HepG2 (cell line): ENCODE results near the gene DNAJB11. TPM values are rescaled to one million over a fixed set of nuclear protein-coding genes. Genes with fewer than 3 reads are reported as not detected.
A peak's percentile ranks its signal among the peaks of the same experiment; 100 is the strongest.

Experiments used
- ATAC-seq: fragments of 200-7000 bp; cut with Tn5 transposase; 3 replicates; pipeline ENCODE4 v1.9.1; 2020; ENCODE audit warnings: mild to moderate bottlenecking, moderate library complexity
- BruUV-seq: library from RNA; stranded (reverse); fragments of 400-500 nt; replicated peaks from 2 replicates; lab custom pipeline; 2021; lab: Mats Ljungman, UMichigan
- CTCF ChIA-PET: fragments of 300-600 bp; formaldehyde crosslinking; extraction: SDS; loops from one replicate; lab custom pipeline; 2021; ENCODE audit warnings: low total read pairs, inconsistent platforms, low intra/inter-chr PET ratio; lab: Yijun Ruan, JAX
- POLR2A ChIA-PET: fragments of 350-600 bp; sonication (Branson Sonifier 250); formaldehyde crosslinking; loops from one replicate; lab custom pipeline; 2020; ENCODE audit warnings: antibody characterized with exemption, inconsistent platforms; lab: Yijun Ruan, JAX
- DNase-seq: peaks from one replicate; pipeline ENCODE4 v3.0.0-alpha.2; 2015; ENCODE audit warnings: low spot score
- FAIRE-seq: peaks from 3 replicates; lab custom pipeline; 2011; peaks lifted over from hg19 to GRCh38; lab: Jason Lieb, UNC
- H2AFZ ChIP-seq: one replicate; pipeline ENCODE4 v1.6.1; 2011; ENCODE audit warnings: low read length, inconsistent platforms
- H3K27ac ChIP-seq: fragments of 300-600 bp; 3 replicates; pipeline ENCODE4 v1.8.0; 2011; ENCODE audit warnings: mixed run types, mild to moderate bottlenecking, mixed read lengths, low read length, inconsistent platforms; ENCODE audit not compliant: insufficient read depth; ENCODE audit errors: extremely low read length
- H3K27me3 ChIP-seq, 2 experiments: fragments of 200-600 bp in 1 of 2; 2 replicates in 1 of 2; 3 replicates in 1 of 2; pipeline versions ENCODE4 v1.6.0 to v1.8.0; 2011; ENCODE audit warnings: low read length in 2 of 2, mild to moderate bottlenecking in 2 of 2, moderate library complexity in 2 of 2, inconsistent platforms in 1 of 2; ENCODE audit not compliant: insufficient read depth in 2 of 2, control insufficient read depth in 1 of 2
- H3K36me3 ChIP-seq, 2 experiments: fragments of 200-600 bp in 1 of 2; replicated peaks in 1 of 2; 2 replicates in 1 of 2; 3 replicates in 1 of 2; pipeline versions ENCODE4 v1.5.1 to v1.8.0; 2011; ENCODE audit warnings: low read length in 2 of 2, inconsistent platforms in 1 of 2; ENCODE audit not compliant: insufficient read depth in 2 of 2, control insufficient read depth in 1 of 2
- H3K4me1 ChIP-seq: 2 replicates; pipeline ENCODE4 v1.5.1; 2012; ENCODE audit warnings: low read length, inconsistent platforms; ENCODE audit not compliant: insufficient read depth
- H3K4me2 ChIP-seq: 2 replicates; pipeline ENCODE4 v1.6.0; 2011; ENCODE audit warnings: low read depth, low read length, inconsistent platforms
- H3K4me3 ChIP-seq, 3 experiments: fragments of 200-600 bp in 1 of 3; sonication (generic), shearing (Covaris generic) in 1 of 3; replicated peaks in 1 of 3; 2 replicates each; pipeline ENCODE4 v1.5.1; 2011 to 2016; ENCODE audit warnings: low read length in 3 of 3, inconsistent platforms in 2 of 3, low read depth in 2 of 3, mild to moderate bottlenecking in 2 of 3, control low read depth in 1 of 3, mixed read lengths in 1 of 3; ENCODE audit not compliant: insufficient read depth in 1 of 3
- H3K79me2 ChIP-seq: one replicate; pipeline ENCODE4 v1.6.1; 2011; ENCODE audit warnings: low read length, inconsistent platforms; ENCODE audit not compliant: insufficient read depth
- H3K9ac ChIP-seq: 2 replicates; pipeline ENCODE4 v1.6.0; 2011; ENCODE audit warnings: mild to moderate bottlenecking, low read depth, low read length, inconsistent platforms; ENCODE audit not compliant: insufficient read depth
- H3K9me3 ChIP-seq: 2 replicates; pipeline ENCODE4 v1.5.1; 2012; ENCODE audit warnings: mild to moderate bottlenecking, low read length
- H4K20me1 ChIP-seq: 2 replicates; pipeline ENCODE4 v1.6.0; 2011; ENCODE audit warnings: inconsistent platforms, mild to moderate bottlenecking, low read length, moderate library complexity; ENCODE audit not compliant: insufficient read depth
- CEBPZ ChIP-seq: IDR thresholded peaks from 2 replicates; pipeline ENCODE4 v1.6.1; 2012; ENCODE audit warnings: low read length, improper control_type of control experiment
- CHD2 ChIP-seq: IDR thresholded peaks from 2 replicates; pipeline ENCODE4 v1.6.1; 2011; ENCODE audit warnings: low read depth, low read length, improper control_type of control experiment
- DNMT1 ChIP-seq: sonication (generic); formaldehyde crosslinking; IDR thresholded peaks from 2 replicates; pipeline ENCODE4 v1.5.1; 2020; ENCODE audit warnings: mild to moderate bottlenecking, missing genetic modification reagents
- ELF3 ChIP-seq: IDR thresholded peaks from 2 replicates; pipeline ENCODE4 v1.6.1; 2016; ENCODE audit warnings: missing genetic modification reagents, missing compliant biosample characterization
- IKZF1 ChIP-seq: fragments of 450-650 bp; IDR thresholded peaks from 2 replicates; pipeline ENCODE4 v1.7.1; 2016
- KLF11 ChIP-seq: IDR thresholded peaks from 2 replicates; pipeline ENCODE4 v1.6.1; 2016; ENCODE audit warnings: missing compliant biosample characterization
- MIER2 ChIP-seq: IDR thresholded peaks from 2 replicates; pipeline ENCODE4 v1.6.1; 2016; ENCODE audit warnings: missing biosample characterization, missing genetic modification reagents
- PBX2 ChIP-seq: IDR thresholded peaks from 2 replicates; pipeline ENCODE4 v1.6.1; 2016; ENCODE audit warnings: control low read depth
- SMC3 ChIP-seq: IDR thresholded peaks from 2 replicates; pipeline ENCODE4 v1.6.1; 2011; ENCODE audit warnings: low read length, improper control_type of control experiment
- TRIM24 ChIP-seq: sonication (generic); formaldehyde crosslinking; IDR thresholded peaks from 2 replicates; pipeline ENCODE4 v1.8.0; 2022; ENCODE audit warnings: mild to moderate bottlenecking, missing genetic modification reagents
- ZBTB21 ChIP-seq: sonication (generic); formaldehyde crosslinking; IDR thresholded peaks from 2 replicates; pipeline ENCODE4 v1.4.0; 2020; ENCODE audit warnings: missing genetic modification reagents
- ZBTB39 ChIP-seq: sonication (generic); formaldehyde crosslinking; IDR thresholded peaks from 2 replicates; pipeline ENCODE4 v1.5.0; 2020; ENCODE audit warnings: missing genetic modification reagents
- ZFP36L1 ChIP-seq: sonication (generic); formaldehyde crosslinking; IDR thresholded peaks from 2 replicates; pipeline ENCODE4 v1.8.0; 2022; ENCODE audit warnings: mild to moderate bottlenecking, missing genetic modification reagents, moderate library complexity
- ZNF30 ChIP-seq: sonication (generic); formaldehyde crosslinking; IDR thresholded peaks from 2 replicates; pipeline ENCODE4 v1.5.0; 2020; ENCODE audit warnings: mild to moderate bottlenecking, missing genetic modification reagents
- ZNF567 ChIP-seq: sonication (generic); formaldehyde crosslinking; IDR thresholded peaks from 2 replicates; pipeline ENCODE4 v1.8.1; 2023; ENCODE audit warnings: mild to moderate bottlenecking, missing genetic modification reagents, borderline replicate concordance
- ZNF572 ChIP-seq: sonication (generic); formaldehyde crosslinking; IDR thresholded peaks from 2 replicates; pipeline ENCODE4 v1.5.1; 2020; ENCODE audit warnings: mild to moderate bottlenecking, missing genetic modification reagents
- ZNF879 ChIP-seq: sonication (generic); formaldehyde crosslinking; IDR thresholded peaks from 2 replicates; pipeline ENCODE4 v1.8.1; 2023; ENCODE audit warnings: missing genetic modification reagents
- WGBS: methylation state at CpG from one replicate; pipeline ENCODE4 v1.1.6; 2017; ENCODE audit warnings: low lambda C conversion rate; 5-methylcytosine and 5-hydroxymethylcytosine counted together
- in situ Hi-C: cut with HindIII; loops from 2 replicates; pipeline ENCODE4 v1.10.0; 2017; ENCODE audit warnings: low pct_unique_long_range_greater_than_20kb; ENCODE audit not compliant: extremely low pct_ligation_motif_present
- intact Hi-C: fragments of 100-400 bp; cut with micrococcal nuclease; formaldehyde crosslinking; loops from one replicate; pipeline ENCODE4 v1.10.0; 2022; ENCODE audit not compliant: unreplicated experiment
- polyA plus RNA-seq, 8 experiments: library from polyadenylated mRNA; depleted of rRNA in 3 of 8; stranded (reverse) in 7 of 8; unstranded in 1 of 8; fragments of >200 nt; fragmentation: Illumina TruSeq in 4 of 8; extraction: Trizol in 4 of 8; gene quantifications; 2 replicates each; pipeline versions ENCODE4 v1.2.1 to v1.2.3, GENCODE V29; 2011 to 2016; ENCODE audit warnings: low read depth in 4 of 8, missing spikeins in 1 of 8, mixed read lengths in 1 of 8; ENCODE audit not compliant: insufficient read depth in 1 of 8
- total RNA-seq, 5 experiments: library from RNA; depleted of rRNA; stranded (reverse); fragments of >200 nt; fragmentation: Illumina TruSeq; extraction: Trizol; gene quantifications; 2 replicates each; pipeline ENCODE4 v1.2.3, GENCODE V29; 2016; ENCODE audit warnings: low read depth in 1 of 5

DNAJB11 gene
- total and polyA plus RNA-seq, 2 of the 13 experiments (the other 11 are each of a cell fraction or from before 2014, with no cell fraction given) = 41.0 to 132 TPM

- ATAC-seq = peak; percentile 84
- WGBS = 10% methylated on average over 4 of the region's 5 CpGs
- TF ChIP-seq KLF11 (CRISPR knock-in tag) = no peak
- TF ChIP-seq ZNF567 (CRISPR knock-in tag) = no peak
- no peak for TF ChIP-seq ZBTB21 (CRISPR knock-in tag)
- TF ChIP-seq ZBTB39 = no peak
- no peak for TF ChIP-seq ZNF30
- TF ChIP-seq CEBPZ = no peak
- no peak for TF ChIP-seq ZFP36L1 (CRISPR knock-in tag)
- TF ChIP-seq SMC3 = no peak
- TF ChIP-seq ZNF572 (CRISPR knock-in tag) = no peak
- no peak for TF ChIP-seq MIER2
- TF ChIP-seq PBX2 (CRISPR knock-in tag) = peak; percentile 56
- TF ChIP-seq DNMT1 (CRISPR knock-in tag) = no peak
- no peak for TF ChIP-seq CHD2
- TF ChIP-seq IKZF1 = no peak
- no peak for TF ChIP-seq TRIM24
- TF ChIP-seq ELF3 = peak; percentile 83
- TF ChIP-seq ZNF879 (CRISPR knock-in tag) = no peak
Observed at GRCh38 chr3:186605561-186606545, 35.3 kb downstream of the DNAJB11 start.

More at GRCh38 chr3:186605561-186606545, 35.3 kb downstream of the DNAJB11 start:
- intact Hi-C loops = loop anchor here (1.0 kb wide), 1 partner anchor 8 kb away; no protein-coding TSS in a partner anchor
- Histone ChIP-seq H3K4me1 (peaks cover 98% of the 10 kb centered on the region), H3K4me2 (peak overlapping the region; percentile 69), H3K9ac (peak overlapping the region; percentile 34), H3K79me2 (peaks cover 6% of the 10 kb centered on the region), H3K9me3 (no peaks in the 10 kb centered on the region), H4K20me1 (no peaks in the 10 kb centered on the region), H3K36me3 (no peaks in the 10 kb centered on the region), H3K27ac (peak overlapping the region; percentile 83), H3K27me3 (no peaks in the 10 kb centered on the region), H3K4me3 (peak overlapping the region in 2 of 3 experiments; percentile 9 to 43; a peak in 2 of 6 replicates), H2AFZ (no peak overlapping the region)
- ChIA-PET POLR2A (interaction anchor here (1.0 to 27.1 kb wide), 4 partner anchors 5 to 178 kb away, joined by 3 to 854 read pairs (median 429); partner anchors contain the start of genes AHSG, DNAJB11 and EIF4A2), CTCF (no interaction called here)
- TSS peak; percentile 68 for BruUV-seq
- in situ Hi-C loops = no loop called here
- DNase-seq (peak; percentile 87), FAIRE-seq (peak; percentile 91)
